ELR (cell line): ENCODE results near the gene NCOA5.
"Not testable (repeated sequence)": the region's sequence is repeated elsewhere in the genome, so short reads cannot be mapped to it uniquely, and the experiment has no call there.

Experiments used
- DNase-seq: peaks from one replicate; pipeline ENCODE4 v3.0.0-alpha.2; 2015; ENCODE audit warnings: low read depth

Gene NCOA5

GRCh38 chr20:46120136-46120535 lies 30.4 kb upstream of the NCOA5 start:
- DNase-seq: no peak

- DNase-seq: no peak
Observed at GRCh38 chr20:46119547-46119946, 29.8 kb upstream of the NCOA5 start.

- peak; percentile 10 for DNase-seq
Observed at GRCh38 chr20:46119028-46119546, 29.3 kb upstream of the NCOA5 start.

- peak; percentile 19 for DNase-seq
Observed at GRCh38 chr20:46118481-46119020, 28.8 kb upstream of the NCOA5 start.

GRCh38 chr20:46117704-46118467 lies 28.1 kb upstream of the NCOA5 start, which contains the start of gene CD40:
Gene CD40, plus strand, starts transcription at chr20:46118314. Its CDS starts 30 bp downstream, at chr20:46118344.
- DNase-seq: peak; percentile 76

- no peak for DNase-seq
Observed at GRCh38 chr20:46114449-46114848, 24.7 kb upstream of the NCOA5 start.

- DNase-seq: no peak
Observed at GRCh38 chr20:46113113-46113470, 23.3 kb upstream of the NCOA5 start.

GRCh38 chr20:46112430-46113112 lies 22.8 kb upstream of the NCOA5 start:
- DNase-seq: no peak

GRCh38 chr20:46111836-46112212 lies 22.1 kb upstream of the NCOA5 start:
- DNase-seq: no peak

GRCh38 chr20:46111028-46111835 lies 21.5 kb upstream of the NCOA5 start:
- peak; percentile 18 for DNase-seq

GRCh38 chr20:46108976-46109375 lies 19.2 kb upstream of the NCOA5 start:
- no peak for DNase-seq

GRCh38 chr20:46108435-46108841 lies 18.7 kb upstream of the NCOA5 start:
- DNase-seq: no peak

GRCh38 chr20:46107061-46107460 lies 17.3 kb upstream of the NCOA5 start:
- DNase-seq: no peak

GRCh38 chr20:46104262-46104661 lies 14.5 kb upstream of the NCOA5 start:
- no peak for DNase-seq

GRCh38 chr20:46102940-46103339 lies 13.2 kb upstream of the NCOA5 start:
- DNase-seq: no peak

GRCh38 chr20:46101957-46102356 lies 12.2 kb upstream of the NCOA5 start:
- DNase-seq: no peak

GRCh38 chr20:46100988-46101387 lies 11.2 kb upstream of the NCOA5 start:
- DNase-seq: no peak

GRCh38 chr20:46100444-46100843 lies 10.7 kb upstream of the NCOA5 start:
- not testable (repeated sequence) for DNase-seq

GRCh38 chr20:46099491-46100287 lies 9.9 kb upstream of the NCOA5 start:
- DNase-seq: no peak

- peak; percentile 41 for DNase-seq
Observed at GRCh38 chr20:46093531-46093930, 3.8 kb upstream of the NCOA5 start.
